ENCODE data around the gene PDF.
A peak's percentile ranks its signal among the peaks of the same experiment; 100 is the strongest.

PDF gene

DNA sequence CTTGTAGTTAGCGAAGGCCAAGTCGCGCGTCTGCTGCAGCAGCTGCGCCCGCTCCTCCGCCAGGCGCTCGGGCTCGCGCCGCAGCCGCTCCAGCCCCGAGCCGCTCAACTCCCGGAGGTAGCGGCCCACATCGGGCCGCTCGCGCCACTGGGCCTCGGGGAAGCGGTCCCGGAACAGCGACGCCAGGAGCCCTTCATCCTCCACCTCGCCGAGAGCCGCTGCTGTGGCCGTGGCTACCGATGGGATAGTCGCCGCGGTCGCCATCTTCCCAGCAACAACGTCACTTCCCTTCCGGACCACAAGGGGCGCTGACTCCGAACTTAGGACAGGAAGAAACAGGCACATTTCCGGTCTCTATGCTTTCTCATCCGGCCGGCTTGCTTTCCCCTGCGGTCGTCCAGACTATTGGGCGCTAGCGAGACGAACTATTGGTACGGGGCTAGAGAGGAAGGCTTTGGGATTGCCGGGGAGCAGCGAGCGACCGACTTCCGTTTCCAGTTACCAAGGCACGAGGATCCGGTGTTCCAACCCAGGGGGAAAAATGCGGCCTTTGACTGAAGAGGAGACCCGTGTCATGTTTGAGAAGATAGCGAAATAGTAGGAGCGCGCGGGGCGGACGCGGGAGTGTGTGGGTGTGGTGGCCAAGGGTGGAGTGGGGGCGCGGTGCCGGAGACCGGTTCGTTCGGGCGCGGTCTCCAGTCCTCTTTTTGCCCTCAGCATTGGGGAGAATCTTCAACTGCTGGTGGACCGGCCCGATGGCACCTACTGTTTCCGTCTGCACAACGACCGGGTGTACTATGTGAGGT, 9.1 kb upstream of the PDF start, which contains the start of the genes COG8 and NIP7:
TSS of gene COG8 (minus strand) at position 276 of the 806 bp plus-strand sequence. CDS start at position 264, 12 bp downstream.
TSS of gene NIP7 (plus strand) at position 484 of the 806 bp plus-strand sequence. CDS start at position 542, 58 bp downstream.
- DNase-seq = peak; percentile 99

GRCh38 chr16:69338557-69339288, 8.3 kb upstream of the PDF start:
- DNase-seq = no peak

DNA sequence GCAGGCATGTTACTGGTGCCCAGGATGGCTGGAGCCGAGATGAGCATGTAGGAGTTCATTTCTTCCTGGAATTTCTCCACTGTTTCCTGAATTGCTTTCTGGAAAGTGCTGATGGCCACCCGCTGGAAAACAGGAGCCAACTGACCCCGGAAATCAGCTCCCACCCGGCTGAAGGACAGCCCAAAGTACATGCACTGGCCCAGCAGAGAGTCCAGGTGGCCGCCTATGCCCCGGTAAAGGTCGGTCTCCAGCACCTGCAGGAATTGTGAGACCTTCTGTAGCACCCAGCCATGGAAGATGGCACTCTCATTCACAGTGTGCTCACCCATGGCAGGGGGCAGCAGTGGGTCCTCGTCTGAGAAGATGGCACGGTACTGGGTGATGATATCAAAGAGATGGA, 4.3 kb upstream of the PDF start:
- DNase-seq = no peak

DNA sequence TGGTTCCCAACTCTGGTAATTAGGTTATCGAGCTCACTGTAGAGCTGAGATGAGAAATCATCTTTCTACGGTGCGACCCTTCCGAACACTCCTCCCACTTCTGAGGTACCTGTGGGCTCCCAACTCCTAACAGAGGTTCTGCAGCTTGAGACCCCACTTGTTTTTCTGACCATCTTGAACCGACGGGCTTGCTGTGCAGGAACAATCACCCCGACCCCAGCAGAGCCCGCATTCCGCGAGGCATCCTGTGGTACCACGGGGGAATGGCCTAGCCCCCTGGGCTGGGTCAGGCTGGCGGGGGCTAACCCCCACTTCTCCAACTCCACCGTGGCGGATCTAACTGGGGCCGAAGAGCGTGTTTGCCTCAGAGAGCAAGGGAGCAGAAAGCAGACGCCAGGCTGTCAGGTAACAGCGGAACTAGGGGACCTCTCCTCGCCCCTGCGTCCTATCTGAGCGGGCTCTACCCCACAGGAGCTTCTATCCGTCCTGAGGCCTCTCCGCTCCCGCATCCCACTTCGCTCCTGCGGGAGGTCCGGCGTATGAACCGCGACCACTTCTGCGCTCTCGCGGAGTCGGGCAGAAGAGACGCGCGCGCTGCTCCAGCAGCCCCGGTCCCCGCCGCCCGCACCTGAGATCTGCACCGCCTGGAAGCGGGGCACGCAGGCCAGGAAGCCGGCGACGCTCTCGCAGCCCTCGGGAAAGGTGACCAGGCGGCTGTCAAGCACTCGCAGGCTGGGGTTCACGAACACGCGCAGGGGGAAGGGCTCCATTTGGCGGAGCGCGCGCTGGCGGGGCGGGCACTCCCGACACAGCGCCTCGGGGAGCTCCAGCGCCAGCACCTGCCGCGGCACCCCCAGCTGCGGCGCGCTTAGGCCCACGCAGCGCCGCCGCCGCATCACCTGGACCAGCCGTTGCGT, 761 bp downstream of the PDF start:
- DNase-seq = peak; percentile 52

DNA sequence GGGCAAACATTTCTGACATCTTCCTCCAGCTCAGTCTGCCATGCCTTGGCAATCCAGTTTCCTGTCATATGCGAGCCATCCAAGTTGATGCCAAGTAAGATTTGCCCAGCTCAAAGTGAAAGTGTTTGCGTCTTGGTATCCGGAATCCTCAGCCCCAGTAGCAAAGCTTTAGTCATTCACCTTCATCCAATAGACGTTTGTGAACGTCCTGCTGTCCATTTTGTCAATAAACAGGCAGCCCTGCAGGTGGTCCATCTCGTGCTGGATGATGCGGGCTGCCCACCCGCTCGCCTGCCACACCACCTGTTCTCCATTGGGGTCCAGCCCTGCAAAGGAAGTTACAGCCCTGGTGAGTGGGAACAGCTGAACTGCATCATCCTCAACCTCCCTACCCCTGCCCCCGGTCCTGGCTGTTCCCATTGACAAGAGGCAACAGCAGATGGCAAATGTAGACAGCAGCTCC, 1.5 kb downstream of the PDF start:
- DNase-seq = no peak

DNA sequence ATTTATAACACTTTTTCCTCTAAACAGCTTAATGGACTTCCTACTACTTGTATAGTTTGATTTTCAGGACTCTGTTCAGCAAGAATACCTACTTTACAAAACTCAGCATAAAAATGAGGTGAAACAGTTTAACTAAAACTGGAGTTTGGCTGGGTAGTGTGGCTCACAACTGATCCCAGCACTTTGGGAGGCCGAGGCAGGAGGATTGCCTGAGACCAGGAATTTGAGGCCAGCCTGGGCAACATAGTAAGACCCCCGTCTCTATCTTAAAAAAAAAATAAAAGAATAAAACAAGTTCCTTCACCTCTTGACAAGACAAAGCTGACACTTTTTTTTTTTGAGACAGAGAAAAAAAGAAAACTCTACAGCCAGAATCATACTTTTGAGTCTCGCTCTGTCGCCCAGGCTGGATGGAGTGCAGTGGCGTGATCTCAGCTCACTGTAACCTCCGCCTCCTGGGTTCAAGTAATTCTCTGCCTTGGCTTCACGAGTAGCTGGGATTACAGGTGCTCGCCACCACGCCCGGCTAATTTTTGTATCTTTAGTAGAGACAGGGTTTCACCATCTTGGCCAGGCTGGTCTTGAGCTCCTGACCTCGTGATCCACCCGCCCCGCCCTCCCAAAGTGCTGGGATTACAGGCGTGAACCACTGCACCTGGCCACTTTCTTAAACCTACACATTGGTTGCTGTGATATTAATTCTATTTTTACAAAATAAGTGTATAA, 2.6 kb downstream of the PDF start:
- DNase-seq = no peak

DNA sequence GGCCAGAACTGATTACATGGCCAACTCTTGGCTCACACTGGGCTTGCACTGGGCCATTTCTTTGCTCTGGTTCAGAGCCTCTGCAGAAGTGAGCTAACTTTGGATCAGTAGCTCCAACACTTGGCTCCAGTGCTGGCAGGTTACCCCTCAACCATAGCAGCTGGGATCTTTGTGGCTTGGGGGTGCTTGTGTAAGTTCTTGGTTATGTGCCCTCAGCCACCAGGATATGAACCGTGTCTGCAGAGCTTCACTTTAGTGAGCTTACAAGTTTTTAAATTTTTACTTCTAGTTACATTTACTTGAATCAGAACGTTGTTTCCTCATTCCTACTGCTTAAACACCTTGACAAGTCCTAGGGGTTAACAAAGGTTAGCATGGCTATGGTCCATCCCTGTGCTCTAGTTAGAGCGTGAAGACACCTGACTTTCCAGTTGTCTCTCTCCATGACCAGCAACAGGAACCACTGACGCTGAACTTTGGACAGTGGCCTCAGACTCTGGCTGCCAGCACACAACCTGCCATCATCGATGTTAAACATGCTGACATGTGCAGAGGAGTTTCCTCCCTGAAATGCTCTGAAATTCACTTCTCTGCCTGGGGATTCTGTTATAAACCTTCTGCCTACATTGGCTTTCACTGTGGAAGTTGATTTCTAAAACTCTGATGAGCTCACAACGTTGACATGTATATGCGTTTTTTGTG, 4.1 kb downstream of the PDF start:
- no peak for DNase-seq

- DNase-seq = no peak
These were observed 4.6 kb downstream of the PDF start for GRCh38 chr16:69325784-69326171.

GRCh38 chr16:69324585-69325253, 5.7 kb downstream of the PDF start:
- no peak for DNase-seq

DNA sequence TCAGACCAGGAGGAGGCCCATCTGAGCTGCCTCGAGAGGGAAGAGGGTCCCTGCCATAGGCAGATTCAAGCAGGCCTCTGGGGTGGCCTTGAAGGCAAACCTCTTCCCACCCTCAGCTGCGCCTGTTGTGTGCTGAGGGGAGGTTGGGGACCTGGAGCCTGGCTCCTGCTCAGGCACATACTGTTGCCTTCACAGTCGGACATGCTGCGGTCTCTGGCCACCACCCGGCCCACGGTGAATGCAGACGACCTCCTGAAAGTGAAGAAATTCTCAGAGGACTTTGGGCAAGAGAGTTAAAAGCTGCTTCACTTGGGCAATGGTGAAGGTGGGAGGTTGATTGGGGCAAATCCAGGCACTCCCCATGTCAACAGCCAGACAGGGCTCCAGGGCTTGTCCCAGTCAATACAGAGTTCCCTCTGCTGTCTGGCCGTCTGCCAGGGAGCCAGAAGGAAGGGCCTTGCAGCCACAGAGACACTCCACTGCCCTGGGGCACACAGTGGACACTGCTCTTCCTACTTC, 6.3 kb downstream of the PDF start:
- DNase-seq = peak; percentile 24

DNA sequence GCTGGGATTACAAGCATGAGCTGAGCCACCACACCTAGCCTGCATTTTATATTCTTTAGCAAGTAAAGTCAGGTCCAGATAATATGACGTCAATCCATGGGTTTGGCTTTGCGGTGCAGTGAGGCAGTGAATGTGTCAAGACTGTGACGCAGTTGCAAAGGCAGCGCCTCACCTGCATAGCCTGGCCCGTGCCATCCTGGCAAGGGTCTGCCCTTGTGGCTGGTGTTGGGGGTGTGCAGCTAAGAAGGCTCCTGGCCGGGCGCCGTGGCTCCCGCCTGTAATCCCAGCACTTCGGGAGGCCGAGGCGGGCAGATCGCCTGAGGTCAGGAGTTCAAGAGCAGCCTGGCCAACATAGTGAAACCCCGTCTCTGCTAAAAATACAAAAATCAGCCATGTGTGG, 7.0 kb downstream of the PDF start:
- no peak for DNase-seq

GRCh38 chr16:69322343-69322742, 8.0 kb downstream of the PDF start:
- no peak for DNase-seq

GRCh38 chr16:69321080-69321479, 9.3 kb downstream of the PDF start:
- no peak for DNase-seq

DNA sequence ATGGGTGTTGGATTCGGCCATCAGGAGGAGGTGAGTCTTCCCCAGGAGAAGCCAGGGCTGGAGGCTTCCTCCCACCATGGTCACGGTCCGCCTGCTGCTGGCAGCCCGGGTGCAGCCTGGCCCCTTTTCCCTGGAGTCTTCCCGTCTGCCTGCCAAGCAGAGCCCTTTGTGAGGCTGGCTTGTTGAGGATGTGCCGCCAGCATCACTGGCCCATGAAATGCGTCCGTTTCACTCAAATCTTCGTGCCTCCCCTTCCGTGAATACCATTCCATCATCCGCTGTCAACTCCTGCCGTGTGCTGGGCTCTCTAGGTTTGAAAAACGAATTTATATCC, 9.7 kb downstream of the PDF start:
- no peak for DNase-seq

DNA sequence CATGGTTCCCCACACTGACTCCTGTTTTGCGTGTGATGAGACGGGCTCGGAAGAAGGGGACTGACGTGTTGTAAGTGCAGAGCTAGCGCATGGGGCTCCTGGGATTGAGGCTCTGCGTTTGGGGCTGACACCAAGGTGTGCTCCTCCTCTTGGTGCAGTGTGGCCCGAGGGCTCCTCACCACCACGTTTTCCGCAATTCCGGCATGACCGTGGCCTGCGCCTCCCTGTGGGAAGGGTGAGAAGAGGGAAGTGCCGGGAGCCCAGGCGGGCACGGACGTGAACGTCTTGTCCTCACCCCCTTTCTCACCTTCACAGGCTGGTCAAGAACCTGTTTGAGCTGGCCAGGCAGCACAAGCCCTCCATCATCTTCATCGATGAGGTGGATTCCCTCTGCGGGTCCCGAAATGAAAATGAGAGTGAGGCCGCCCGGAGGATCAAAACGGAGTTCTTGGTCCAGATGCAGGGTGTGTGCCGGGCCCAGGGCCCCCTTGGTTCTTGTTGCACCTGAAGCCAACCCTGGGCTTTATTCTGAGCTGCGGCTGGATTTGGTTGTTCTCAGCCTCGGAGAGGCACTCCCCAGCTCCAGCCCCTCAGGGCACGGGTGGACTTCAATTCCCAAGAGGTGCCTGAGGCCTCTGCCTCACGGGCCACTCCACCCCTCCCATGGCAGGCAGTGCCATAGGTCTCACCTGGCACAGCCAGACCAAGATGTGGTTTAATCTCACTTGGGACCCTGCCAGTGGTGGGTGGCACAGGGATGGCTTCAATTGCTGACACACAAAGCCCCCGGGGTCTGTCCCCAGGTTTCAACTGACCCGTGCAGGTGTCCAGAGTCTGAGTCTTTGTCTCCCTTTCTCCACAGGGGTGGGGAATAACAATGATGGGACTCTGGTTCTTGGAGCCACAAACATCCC, 10.3 kb downstream of the PDF start:
- no peak for DNase-seq

DNA sequence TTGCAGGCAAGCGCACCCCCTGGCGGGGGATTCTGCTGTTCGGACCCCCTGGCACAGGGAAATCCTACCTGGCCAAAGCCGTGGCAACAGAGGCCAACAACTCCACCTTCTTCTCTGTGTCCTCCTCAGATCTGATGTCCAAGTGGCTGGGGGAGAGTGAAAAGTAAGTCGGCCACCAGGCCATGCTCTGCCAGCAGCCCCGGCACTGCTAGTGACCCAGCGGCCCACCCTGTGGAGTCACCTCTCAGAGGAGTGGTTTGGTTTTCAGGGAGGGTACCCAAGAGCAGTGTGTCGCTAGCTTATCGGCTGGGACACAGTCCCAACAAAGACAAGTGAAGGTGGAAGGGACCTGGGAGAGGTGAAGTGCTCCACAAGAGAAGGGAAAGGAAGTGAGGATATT, 11.0 kb downstream of the PDF start:
- DNase-seq = no peak

DNA sequence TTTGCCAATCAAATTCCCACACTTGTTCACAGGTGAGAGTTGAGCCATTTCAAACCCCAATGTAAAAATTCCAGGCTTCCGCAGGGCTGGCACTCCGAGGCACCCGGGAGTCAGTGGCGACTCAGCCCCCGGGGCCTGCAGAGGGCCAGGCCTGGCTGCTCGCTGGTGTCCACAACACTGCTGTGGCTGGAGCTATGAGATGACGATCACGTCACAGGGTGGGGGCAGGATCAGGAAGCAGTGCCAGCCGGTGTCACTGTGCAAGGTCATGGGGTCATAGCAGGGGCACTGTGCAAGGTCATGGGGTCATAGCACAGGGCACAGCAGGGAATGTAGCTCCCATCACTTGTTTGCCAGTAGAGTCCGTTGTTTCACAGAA, 11.5 kb downstream of the PDF start:
- DNase-seq = no peak

GRCh38 chr16:69318177-69318910, 12.0 kb downstream of the PDF start:
- no peak for DNase-seq

DNA sequence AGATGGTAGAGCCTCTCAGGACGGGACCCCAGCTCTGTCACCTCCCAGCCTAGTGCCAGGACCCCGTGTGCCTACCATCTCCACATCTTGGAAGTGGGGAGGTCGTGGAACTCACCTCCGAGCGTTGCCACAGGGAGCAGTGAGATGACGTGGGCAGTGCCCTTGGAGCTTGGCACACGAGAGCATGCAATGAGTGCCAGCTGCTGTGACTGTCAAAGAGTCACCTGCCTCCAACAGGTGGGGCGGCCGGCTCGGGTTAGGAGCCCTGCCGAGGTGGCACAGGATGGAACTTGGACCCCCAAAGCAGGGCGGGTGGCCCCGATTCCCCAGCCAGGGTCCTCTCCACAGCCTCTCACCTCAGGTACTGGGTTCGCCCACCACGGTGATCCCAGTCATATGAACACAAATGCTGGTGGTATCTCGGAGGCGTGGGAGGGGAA, 13.8 kb downstream of the PDF start:
- no peak for DNase-seq
